H9 (cell line): ENCODE data around the gene EME1. TPM values are rescaled to one million over a fixed set of nuclear protein-coding genes. Genes with fewer than 3 reads are reported as not detected.

ENCODE experiments used
- DNase-seq: peaks from one replicate; pipeline ENCODE4 v3.0.0-alpha.2; 2017
- H2AFZ ChIP-seq: one replicate; pipeline ENCODE4 v1.6.1; 2013; ENCODE audit warnings: mild to moderate bottlenecking, low read length, control low read depth, moderate library complexity
- H2AK5ac ChIP-seq: 2 replicates; pipeline ENCODE4 v1.6.1; 2013; ENCODE audit warnings: low read length, control low read depth, mixed read lengths; ENCODE audit not compliant: insufficient read length
- H2BK120ac ChIP-seq: one replicate; pipeline ENCODE4 v1.6.1; 2013; ENCODE audit warnings: low read depth, mild to moderate bottlenecking, low read length, control low read depth, inconsistent platforms; ENCODE audit not compliant: poor library complexity, severe bottlenecking
- H2BK12ac ChIP-seq: 2 replicates; pipeline ENCODE4 v1.6.1; 2013; ENCODE audit warnings: low read length, control low read depth, mixed read lengths, low read depth; ENCODE audit not compliant: insufficient read length
- H2BK15ac ChIP-seq: 2 replicates; pipeline ENCODE4 v1.6.1; 2013; ENCODE audit warnings: low read depth, low read length, control low read depth
- H2BK20ac ChIP-seq: one replicate; pipeline ENCODE4 v1.6.1; 2013; ENCODE audit warnings: low read depth, mild to moderate bottlenecking, low read length, control low read depth, inconsistent platforms; ENCODE audit not compliant: poor library complexity, severe bottlenecking
- H2BK5ac ChIP-seq: 2 replicates; pipeline ENCODE4 v1.6.1; 2013; ENCODE audit warnings: low read length, control low read depth, mixed read lengths; ENCODE audit not compliant: insufficient read length
- H3K14ac ChIP-seq: 2 replicates; pipeline ENCODE4 v1.6.1; 2013; ENCODE audit warnings: low read length, control low read depth; ENCODE audit not compliant: insufficient read depth
- H3K18ac ChIP-seq: 2 replicates; pipeline ENCODE4 v1.6.1; 2013; ENCODE audit warnings: low read depth, mild to moderate bottlenecking, mixed read lengths, low read length, control low read depth; ENCODE audit not compliant: insufficient read length
- H3K23ac ChIP-seq: 2 replicates; pipeline ENCODE4 v1.6.1; 2013; ENCODE audit warnings: low read length, control low read depth, mixed read lengths, low read depth; ENCODE audit not compliant: insufficient read length
- H3K23me2 ChIP-seq: 2 replicates; pipeline ENCODE4 v1.6.1; 2013; ENCODE audit warnings: low read depth, mild to moderate bottlenecking, mixed read lengths, low read length, control low read depth; ENCODE audit not compliant: insufficient read length, poor library complexity, severe bottlenecking
- H3K27ac ChIP-seq: 2 replicates; pipeline ENCODE4 v1.5.1; 2013; ENCODE audit warnings: low read length, control low read depth, mixed read lengths, low read depth; ENCODE audit not compliant: insufficient read length
- H3K27me3 ChIP-seq: 2 replicates; pipeline ENCODE4 v1.6.1; 2013; ENCODE audit warnings: low read length, control low read depth, inconsistent platforms; ENCODE audit not compliant: insufficient read depth
- H3K4ac ChIP-seq: 2 replicates; pipeline ENCODE4 v1.6.1; 2013; ENCODE audit warnings: low read depth, mild to moderate bottlenecking, control low read depth, inconsistent platforms, low read length, moderate library complexity
- H3K4me1 ChIP-seq: 2 replicates; pipeline ENCODE4 v1.6.1; 2013; ENCODE audit warnings: low read length, control low read depth, inconsistent platforms; ENCODE audit not compliant: insufficient read depth
- H3K4me2 ChIP-seq: 2 replicates; pipeline ENCODE4 v1.6.1; 2013; ENCODE audit warnings: low read length, control low read depth, mixed read lengths; ENCODE audit not compliant: insufficient read length, insufficient read depth
- H3K56ac ChIP-seq: 2 replicates; pipeline ENCODE4 v1.6.1; 2013; ENCODE audit warnings: low read depth, mild to moderate bottlenecking, mixed read lengths, low read length, control low read depth; ENCODE audit not compliant: insufficient read length
- H3K79me1 ChIP-seq: 2 replicates; pipeline ENCODE4 v1.6.1; 2013; ENCODE audit warnings: low read depth, mild to moderate bottlenecking, moderate library complexity, low read length, control low read depth, inconsistent platforms; ENCODE audit not compliant: insufficient read depth, poor library complexity, severe bottlenecking
- H3K79me2 ChIP-seq: 2 replicates; pipeline ENCODE4 v1.6.1; 2013; ENCODE audit warnings: low read length, control low read depth, inconsistent platforms; ENCODE audit not compliant: insufficient read depth
- H3K9ac ChIP-seq: 2 replicates; pipeline ENCODE4 v1.6.1; 2013; ENCODE audit warnings: low read length, control low read depth, mixed read lengths; ENCODE audit not compliant: insufficient read length; ENCODE audit errors: extremely low read depth
- H3K9me3 ChIP-seq: one replicate; pipeline ENCODE4 v1.6.1; 2013; ENCODE audit warnings: low read depth, low read length, inconsistent platforms; ENCODE audit not compliant: control insufficient read depth
- H3T11ph ChIP-seq: one replicate; pipeline ENCODE4 v1.6.1; 2013; ENCODE audit warnings: mild to moderate bottlenecking, low read length, control low read depth, inconsistent platforms
- H4K20me1 ChIP-seq: one replicate; pipeline ENCODE4 v1.6.1; 2013; ENCODE audit not compliant: control insufficient read depth, insufficient read length, insufficient read depth
- H4K5ac ChIP-seq: 2 replicates; pipeline ENCODE4 v1.6.1; 2013; ENCODE audit warnings: low read depth, mild to moderate bottlenecking, mixed read lengths, low read length, control low read depth; ENCODE audit not compliant: insufficient read length
- H4K8ac ChIP-seq: replicated peaks from 2 replicates; pipeline ENCODE4 v1.6.1; 2013; ENCODE audit warnings: low read length, control low read depth, mixed read lengths, low read depth; ENCODE audit not compliant: insufficient read length
- H4K91ac ChIP-seq: 2 replicates; pipeline ENCODE4 v1.6.1; 2013; ENCODE audit warnings: low read depth, mild to moderate bottlenecking, moderate library complexity, mixed read lengths, low read length, control low read depth; ENCODE audit not compliant: insufficient read length
- H3K27ac Mint-ChIP-seq, 3 experiments: 2 replicates in 2 of 3; 3 replicates in 1 of 3; pipeline ENCODE4 v1.8.0; 2020 to 2021; ENCODE audit warnings: mixed read lengths in 3 of 3, mild to moderate bottlenecking in 1 of 3, moderate library complexity in 1 of 3
- H3K27me3 Mint-ChIP-seq: 2 replicates; pipeline ENCODE4 v1.8.0; 2021; ENCODE audit warnings: low read depth, mild to moderate bottlenecking, moderate library complexity, mixed read lengths
- H3K36me3 Mint-ChIP-seq, 3 experiments: 2 replicates in 2 of 3; 3 replicates in 1 of 3; pipeline ENCODE4 v1.8.0; 2020 to 2021; ENCODE audit warnings: low read depth in 3 of 3, mixed read lengths in 3 of 3; ENCODE audit not compliant: insufficient read depth in 1 of 3
- H3K4me1 Mint-ChIP-seq, 2 experiments: 2 replicates each; pipeline ENCODE4 v1.8.0; 2020; ENCODE audit warnings: mixed read lengths in 2 of 2
- H3K4me3 Mint-ChIP-seq, 2 experiments: 2 replicates in 1 of 2; 3 replicates in 1 of 2; pipeline ENCODE4 v1.8.0; 2020 to 2021; ENCODE audit warnings: mild to moderate bottlenecking in 2 of 2, mixed read lengths in 2 of 2, moderate library complexity in 1 of 2
- H3K9me3 Mint-ChIP-seq, 2 experiments: 2 replicates in 1 of 2; 3 replicates in 1 of 2; pipeline ENCODE4 v1.8.0; 2020; ENCODE audit warnings: mild to moderate bottlenecking in 2 of 2, mixed read lengths in 2 of 2, moderate library complexity in 1 of 2
- WGBS: extraction: QIAGEN DNeasy Blood & Tissue Kit; methylation state at CpG from one replicate; pipeline ENCODE4 v1.1.7; 2013; ENCODE audit warnings: missing lambda C conversion rate, low lambda C conversion rate, mixed read lengths; ENCODE audit not compliant: insufficient read length; ENCODE audit errors: extremely low coverage; 5-methylcytosine and 5-hydroxymethylcytosine counted together
- total RNA-seq: library from RNA; stranded (reverse); gene quantifications from 2 replicates; pipeline ENCODE4 v1.2.1, GENCODE V29; 2021
- TF ChIP-seq, protein P1 (sequence below): fragments of 200-600 bp; sonication (generic); conservative IDR thresholded peaks from 3 replicates; pipeline ENCODE4 v1.8.0; 2021; ENCODE audit warnings: antibody characterized with exemption, mild to moderate bottlenecking

The EME1 gene
- total RNA-seq, 1 experiment from 2014 or later, result 15.1 TPM

DNA sequence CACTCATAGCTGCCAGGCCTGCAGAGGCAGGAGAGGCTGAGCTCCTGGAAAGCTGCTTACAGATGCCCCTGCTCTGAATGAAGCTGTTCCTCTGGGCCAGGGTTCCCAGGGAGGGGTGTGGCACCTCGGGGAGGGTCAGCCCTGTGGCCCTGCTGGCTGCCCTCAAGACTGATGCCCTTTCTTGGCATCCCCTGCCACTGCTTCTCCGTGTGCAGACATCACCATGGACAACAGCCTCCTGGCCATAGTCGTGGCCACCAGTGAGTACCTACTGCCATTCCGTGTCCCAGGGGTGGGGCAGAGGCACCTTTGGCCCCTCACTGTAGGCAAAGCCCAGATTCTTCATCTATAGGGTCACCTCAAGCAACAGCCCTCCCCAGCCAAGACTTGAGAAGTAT lies 9.0 kb upstream of the EME1 start:
- Histone ChIP-seq H4K20me1 (peaks cover 3% of the 10 kb centered on the region), H3K27ac (no peak overlapping the region), H4K5ac (no peak overlapping the region), H2BK120ac (no peak overlapping the region), H2BK5ac (no peak overlapping the region), H2BK12ac (no peak overlapping the region), H3K4ac (no peak overlapping the region), H3K23ac (no peak overlapping the region), H2AK5ac (no peak overlapping the region), H4K91ac (no peak overlapping the region), H3K79me1 (no peaks in the 10 kb centered on the region), H3K56ac (no peak overlapping the region), H3K27me3 (no peaks in the 10 kb centered on the region), H2AFZ (no peak overlapping the region), H4K8ac (no peak overlapping the region), H3K4me2 (no peak overlapping the region), H3T11ph (no peak overlapping the region), H3K9me3 (no peaks in the 10 kb centered on the region), H3K79me2 (no peaks in the 10 kb centered on the region), H3K23me2 (no peaks in the 10 kb centered on the region), H3K18ac (no peak overlapping the region), H2BK20ac (no peak overlapping the region), H2BK15ac (no peak overlapping the region), H3K14ac (no peak overlapping the region), H3K4me1 (peaks cover 2% of the 10 kb centered on the region; the same call in 1 of the 2 replicates), H3K9ac (no peak overlapping the region)
- Mint-ChIP-seq H3K36me3 (peaks cover 13 to 31% (median 31%) of the 10 kb centered on the region in 3 experiments), H3K9me3 (no peaks in the 10 kb centered on the region), H3K27me3 (no peaks in the 10 kb centered on the region), H3K4me1 (peaks cover 38 to 40% of the 10 kb centered on the region in 2 experiments), H3K27ac (no peak overlapping the region), H3K4me3 (no peak overlapping the region)
- no CpG with 5 or more reads among the region's 4 CpGs for WGBS
- TF ChIP-seq, protein P1, sequence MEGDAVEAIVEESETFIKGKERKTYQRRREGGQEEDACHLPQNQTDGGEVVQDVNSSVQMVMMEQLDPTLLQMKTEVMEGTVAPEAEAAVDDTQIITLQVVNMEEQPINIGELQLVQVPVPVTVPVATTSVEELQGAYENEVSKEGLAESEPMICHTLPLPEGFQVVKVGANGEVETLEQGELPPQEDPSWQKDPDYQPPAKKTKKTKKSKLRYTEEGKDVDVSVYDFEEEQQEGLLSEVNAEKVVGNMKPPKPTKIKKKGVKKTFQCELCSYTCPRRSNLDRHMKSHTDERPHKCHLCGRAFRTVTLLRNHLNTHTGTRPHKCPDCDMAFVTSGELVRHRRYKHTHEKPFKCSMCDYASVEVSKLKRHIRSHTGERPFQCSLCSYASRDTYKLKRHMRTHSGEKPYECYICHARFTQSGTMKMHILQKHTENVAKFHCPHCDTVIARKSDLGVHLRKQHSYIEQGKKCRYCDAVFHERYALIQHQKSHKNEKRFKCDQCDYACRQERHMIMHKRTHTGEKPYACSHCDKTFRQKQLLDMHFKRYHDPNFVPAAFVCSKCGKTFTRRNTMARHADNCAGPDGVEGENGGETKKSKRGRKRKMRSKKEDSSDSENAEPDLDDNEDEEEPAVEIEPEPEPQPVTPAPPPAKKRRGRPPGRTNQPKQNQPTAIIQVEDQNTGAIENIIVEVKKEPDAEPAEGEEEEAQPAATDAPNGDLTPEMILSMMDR, result no peak
- DNase-seq, result no peak
